Measurements from ENCODE around the gene FAM177B. TPM values are rescaled to one million over a fixed set of nuclear protein-coding genes. Genes with fewer than 3 reads are reported as not detected.

The FAM177B gene
- total RNA-seq, 1 donor from 2014 or later = not detected

GRCh38 chr1:222794656-222795474 is 57.9 kb downstream of the FAM177B start:
- FAIRE-seq (no peak), DNase-seq (ENCODE audit: low read depth) (no peak)
- no peak overlapping the region for H3K4me3 ChIP-seq (ENCODE audit: low read depth, low read length)
- peak; percentile 35 for TF ChIP-seq CTCF (IDR thresholded peaks at IDR 0.05; ENCODE audit: insufficient read depth, low read length, severe bottlenecking)
- no peaks in the 10 kb centered on the region for H3K27me3 ChIP-seq (ENCODE audit: control insufficient read depth, insufficient read depth, low read length)
- no peaks in the 10 kb centered on the region for H3K36me3 ChIP-seq (ENCODE audit: control insufficient read depth, insufficient read depth, low read length)

- TF ChIP-seq CTCF (IDR thresholded peaks at IDR 0.05; ENCODE audit: insufficient read depth, low read length, severe bottlenecking) = no peak
- FAIRE-seq = no peak
- Histone ChIP-seq H3K36me3 (ENCODE audit: control insufficient read depth, insufficient read depth, low read length) (no peaks in the 10 kb centered on the region), H3K27me3 (ENCODE audit: control insufficient read depth, insufficient read depth, low read length) (no peaks in the 10 kb centered on the region), H3K4me3 (ENCODE audit: low read depth, low read length) (no peak overlapping the region)
- peak; percentile 84 for DNase-seq (ENCODE audit: low read depth)
Measured at GRCh38 chr1:222798116-222798515, 61.1 kb downstream of the FAM177B start.

GRCh38 chr1:222798975-222799374 is 62.0 kb downstream of the FAM177B start:
- FAIRE-seq = no peak
- TF ChIP-seq CTCF (IDR thresholded peaks at IDR 0.05; ENCODE audit: insufficient read depth, low read length, severe bottlenecking) = no peak
- H3K36me3 ChIP-seq (ENCODE audit: control insufficient read depth, insufficient read depth, low read length) = no peaks in the 10 kb centered on the region
- no peaks in the 10 kb centered on the region for H3K27me3 ChIP-seq (ENCODE audit: control insufficient read depth, insufficient read depth, low read length)
- no peak overlapping the region for H3K4me3 ChIP-seq (ENCODE audit: low read depth, low read length)
- DNase-seq (ENCODE audit: low read depth) = no peak

Other genes with a start within 250 kb of the FAM177B start
- under 0.01 and 0.13 TPM in 2 replicates for gene HHIPL2, start 189.1 kb upstream of the FAM177B start, total RNA-seq
- 11.6 and 14.5 TPM in 2 replicates for gene TAF1A, start 147.3 kb upstream of the FAM177B start, total RNA-seq
- gene MIA3, start 119.1 kb upstream of the FAM177B start, total RNA-seq = 30.3 and 36.0 TPM in 2 replicates
- gene AIDA, start 24.7 kb upstream of the FAM177B start, total RNA-seq = 25.0 and 31.2 TPM in 2 replicates
- 43.2 and 49.5 TPM in 2 replicates for gene BROX, start 24.6 kb upstream of the FAM177B start, total RNA-seq
- 0.53 and 0.90 TPM in 2 replicates for gene DISP1, start 77.8 kb downstream of the FAM177B start, total RNA-seq